Measurements from ENCODE around the gene GPR37L1. TPM values are rescaled to one million over a fixed set of nuclear protein-coding genes. Genes with fewer than 3 reads are reported as not detected.

Gene GPR37L1
- total and polyA plus RNA-seq, 10 of the 15 experiments (the other 5 are each of a cell fraction or from before 2014, with no cell fraction given): under 0.01 to 0.08 (median 0.02) TPM; not detected in 5

GRCh38 chr1:202117898-202118371, 4.8 kb upstream of the GPR37L1 start:
- ChIA-PET POLR2A (interaction anchor here (0.7 to 1.0 kb wide), 2 partner anchors 105 to 108 kb away, joined by 4 to 5 read pairs; partner anchors contain the start of gene ELF3), SMC1A (ENCODE audit: uncharacterized antibody, unreplicated experiment) (interaction anchor here (0.6 to 5.5 kb wide), 9 partner anchors 19 to 240 kb away, joined by 3 to 67 read pairs (median 4); partner anchors contain the start of gene ELF3), RAD21 (ENCODE audit: unreplicated experiment) (interaction anchor here (1.1 to 5.8 kb wide), 7 partner anchors 10 to 222 kb away, joined by 3 to 76 read pairs (median 7); partner anchors contain the start of gene ELF3), CTCF (interaction anchor here (0.6 to 10.5 kb wide), 20 partner anchors 10 to 240 kb away, joined by 3 to 171 read pairs (median 5); partner anchors contain the start of genes ELF3 and RNPEP)
- H3K27me3 ChIP-seq (replicated peaks in 1 of 2; ENCODE audit: control insufficient read depth in 2 of 2, insufficient read depth in 2 of 2, low read length in 1 of 2): no peaks in the 10 kb centered on the region
- in situ Hi-C loops (cut with MboI) (no loop called here), intact Hi-C loops (cut with micrococcal nuclease; ENCODE audit: unreplicated experiment) (loop anchor here (2.0 to 5.0 kb wide), 2 partner anchors 221 to 241 kb away; no protein-coding TSS in a partner anchor)
- no peak overlapping the region for H3K9ac ChIP-seq (ENCODE audit: control insufficient read depth, insufficient read depth, low read length)
- no peak overlapping the region for H3K27ac ChIP-seq (ENCODE audit: control insufficient read depth, insufficient read depth)
- H4K20me1 ChIP-seq (ENCODE audit: control insufficient read depth, insufficient read depth): no peaks in the 10 kb centered on the region
- WGBS (ENCODE audit: insufficient coverage, insufficient replicate concordance, low lambda C conversion rate, missing lambda C conversion rate): 55% methylated on average over 10 of the region's 10 CpGs
- no peak overlapping the region for H2AFZ ChIP-seq (ENCODE audit: control insufficient read depth, low read depth, low read length)
- no TSS peak for BruUV-seq (replicated peaks)
- FAIRE-seq (no peak), ATAC-seq (no peak), DNase-seq (ENCODE audit: low read depth, low spot score) (no peak)
- H3K79me2 ChIP-seq (ENCODE audit: control insufficient read depth, insufficient read depth, low read length): no peaks in the 10 kb centered on the region
- no peaks in the 10 kb centered on the region for H3K36me3 ChIP-seq (ENCODE audit: control insufficient read depth in 2 of 2, insufficient read depth in 2 of 2, low read length in 1 of 2)
- peaks cover 14% of the 10 kb centered on the region for H3K4me1 ChIP-seq (ENCODE audit: control insufficient read depth, insufficient read depth, low read length)
- TF ChIP-seq KLF5 (IDR thresholded peaks at IDR 0.05; ENCODE audit: partially characterized antibody): no peak
- no peak for TF ChIP-seq ZBED1 (IDR thresholded peaks at IDR 0.05; ENCODE audit: borderline replicate concordance)
- TF ChIP-seq CHD1 (IDR thresholded peaks at IDR 0.05; ENCODE audit: low read depth, low read length): no peak
- TF ChIP-seq, protein P1, sequence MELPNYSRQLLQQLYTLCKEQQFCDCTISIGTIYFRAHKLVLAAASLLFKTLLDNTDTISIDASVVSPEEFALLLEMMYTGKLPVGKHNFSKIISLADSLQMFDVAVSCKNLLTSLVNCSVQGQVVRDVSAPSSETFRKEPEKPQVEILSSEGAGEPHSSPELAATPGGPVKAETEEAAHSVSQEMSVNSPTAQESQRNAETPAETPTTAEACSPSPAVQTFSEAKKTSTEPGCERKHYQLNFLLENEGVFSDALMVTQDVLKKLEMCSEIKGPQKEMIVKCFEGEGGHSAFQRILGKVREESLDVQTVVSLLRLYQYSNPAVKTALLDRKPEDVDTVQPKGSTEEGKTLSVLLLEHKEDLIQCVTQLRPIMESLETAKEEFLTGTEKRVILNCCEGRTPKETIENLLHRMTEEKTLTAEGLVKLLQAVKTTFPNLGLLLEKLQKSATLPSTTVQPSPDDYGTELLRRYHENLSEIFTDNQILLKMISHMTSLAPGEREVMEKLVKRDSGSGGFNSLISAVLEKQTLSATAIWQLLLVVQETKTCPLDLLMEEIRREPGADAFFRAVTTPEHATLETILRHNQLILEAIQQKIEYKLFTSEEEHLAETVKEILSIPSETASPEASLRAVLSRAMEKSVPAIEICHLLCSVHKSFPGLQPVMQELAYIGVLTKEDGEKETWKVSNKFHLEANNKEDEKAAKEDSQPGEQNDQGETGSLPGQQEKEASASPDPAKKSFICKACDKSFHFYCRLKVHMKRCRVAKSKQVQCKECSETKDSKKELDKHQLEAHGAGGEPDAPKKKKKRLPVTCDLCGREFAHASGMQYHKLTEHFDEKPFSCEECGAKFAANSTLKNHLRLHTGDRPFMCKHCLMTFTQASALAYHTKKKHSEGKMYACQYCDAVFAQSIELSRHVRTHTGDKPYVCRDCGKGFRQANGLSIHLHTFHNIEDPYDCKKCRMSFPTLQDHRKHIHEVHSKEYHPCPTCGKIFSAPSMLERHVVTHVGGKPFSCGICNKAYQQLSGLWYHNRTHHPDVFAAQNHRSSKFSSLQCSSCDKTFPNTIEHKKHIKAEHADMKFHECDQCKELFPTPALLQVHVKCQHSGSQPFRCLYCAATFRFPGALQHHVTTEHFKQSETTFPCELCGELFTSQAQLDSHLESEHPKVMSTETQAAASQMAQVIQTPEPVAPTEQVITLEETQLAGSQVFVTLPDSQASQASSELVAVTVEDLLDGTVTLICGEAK (IDR thresholded peaks at IDR 0.05; ENCODE audit: borderline replicate concordance): no peak
- TF ChIP-seq FOS (IDR thresholded peaks at IDR 0.05; ENCODE audit: borderline replicate concordance, extremely low read depth, insufficient read length): no peak
- no peak for TF ChIP-seq HDAC2 (IDR thresholded peaks at IDR 0.05)
- TF ChIP-seq BMI1 (IDR thresholded peaks at IDR 0.05; ENCODE audit: borderline replicate concordance): no peak
- TF ChIP-seq TAF1 (IDR thresholded peaks at IDR 0.05; ENCODE audit: borderline replicate concordance, low read depth, low read length): no peak
- no peaks in the 10 kb centered on the region for H3K9me3 ChIP-seq (replicated peaks; ENCODE audit: control insufficient read depth, insufficient read depth, low read length)
- H3K4me2 ChIP-seq (ENCODE audit: control insufficient read depth, insufficient read depth): no peak overlapping the region
- no peak overlapping the region for H3K4me3 ChIP-seq
